Measurements from ENCODE around the gene CSNK2B. TPM values are rescaled to one million over a fixed set of nuclear protein-coding genes. Genes with fewer than 3 reads are reported as not detected.
A peak's percentile ranks its signal among the peaks of the same experiment; 100 is the strongest.

Gene CSNK2B
- polyA plus RNA-seq, 5 donors: 172 to 193 (median 189) TPM

- no peak for DNase-seq
Measured at GRCh38 chr6:31659649-31660380, 6.1 kb upstream of the CSNK2B start.

- peak; percentile 83 to 84 for DNase-seq
Measured at GRCh38 chr6:31660381-31661261, 5.3 kb upstream of the CSNK2B start, which contains the start of gene C6orf47. C6orf47 (minus strand) TSS chr6:31660778; CDS start chr6:31659947, 831 bp downstream.

- no peak for DNase-seq
Measured at GRCh38 chr6:31661262-31662123, 4.4 kb upstream of the CSNK2B start.

GRCh38 chr6:31662124-31662723 lies 3.7 kb upstream of the CSNK2B start:
- no peak for DNase-seq

- no peak for DNase-seq
Measured at GRCh38 chr6:31663126-31663960, 2.5 kb upstream of the CSNK2B start.

- no peak for DNase-seq
Measured at GRCh38 chr6:31663961-31664789, 1.7 kb upstream of the CSNK2B start.

- peak; percentile 93 to 95 for DNase-seq
Measured at GRCh38 chr6:31664790-31665500, 935 bp upstream of the CSNK2B start, which contains the start of gene GPANK1. GPANK1 (minus strand) TSS chr6:31664997; CDS start chr6:31664478, 519 bp downstream.

GRCh38 chr6:31666337-31666965 lies 571 bp downstream of the CSNK2B start:
- DNase-seq: no peak

- no peak for DNase-seq
Measured at GRCh38 chr6:31669676-31670075, 3.8 kb downstream of the CSNK2B start, which contains the start of gene LY6G5B. LY6G5B (plus strand) TSS chr6:31669976; CDS start chr6:31670951, 975 bp downstream.

GRCh38 chr6:31676322-31676903 lies 10.5 kb downstream of the CSNK2B start:
- DNase-seq: no peak

- DNase-seq: no peak
Measured at GRCh38 chr6:31676904-31677303, 11.0 kb downstream of the CSNK2B start.

- no peak for DNase-seq
Measured at GRCh38 chr6:31677955-31678354, 12.1 kb downstream of the CSNK2B start.

- peak; percentile 88 to 91 for DNase-seq
Measured at GRCh38 chr6:31680226-31681134, 14.6 kb downstream of the CSNK2B start, which contains the start of gene LY6G5C. LY6G5C (minus strand) TSS chr6:31681067; CDS start chr6:31680373, 694 bp downstream.

GRCh38 chr6:31681135-31681671 lies 15.3 kb downstream of the CSNK2B start:
- DNase-seq: peak in 1 of 2 donors; percentile 52

GRCh38 chr6:31683591-31683990 lies 17.7 kb downstream of the CSNK2B start:
- no peak for DNase-seq

GRCh38 chr6:31686483-31686882 lies 20.6 kb downstream of the CSNK2B start:
- no peak for DNase-seq
